Measurements from ENCODE around the gene GSC2.

Gene GSC2

GRCh38 chr22:19139974-19140373 lies 10.1 kb downstream of the GSC2 start:
- 93 to 94% methylated on average over 5 of the region's 5 CpGs for WGBS, 2 experiments
- Histone ChIP-seq H3K4me3 (ENCODE audit: insufficient read depth, low read depth, low read length) (no peak overlapping the region), H3K9me3 (ENCODE audit: control insufficient read depth, low read length) (no peaks in the 10 kb centered on the region), H3K4me1 (ENCODE audit: control insufficient read depth, insufficient read depth, low read length) (no peaks in the 10 kb centered on the region), H3K36me3 (ENCODE audit: control insufficient read depth, insufficient read depth, low read length) (peaks cover 12% of the 10 kb centered on the region), H3K27me3 (ENCODE audit: control insufficient read depth, insufficient read depth, low read length, poor library complexity, severe bottlenecking) (no peaks in the 10 kb centered on the region), H3K27ac (ENCODE audit: insufficient read depth, low read depth, low read length, poor library complexity, severe bottlenecking) (no peak overlapping the region)

GRCh38 chr22:19139001-19139356 lies 11.1 kb downstream of the GSC2 start:
- no peak overlapping the region for H3K4me3 ChIP-seq (ENCODE audit: insufficient read depth, low read depth, low read length)
- H3K36me3 ChIP-seq (ENCODE audit: control insufficient read depth, insufficient read depth, low read length), result peaks cover 12% of the 10 kb centered on the region
- 94 to 96% methylated on average over 9 of the region's 9 CpGs for WGBS, 2 experiments
- no peaks in the 10 kb centered on the region for H3K9me3 ChIP-seq (ENCODE audit: control insufficient read depth, low read length)
- H3K4me1 ChIP-seq (ENCODE audit: control insufficient read depth, insufficient read depth, low read length), result no peaks in the 10 kb centered on the region
- H3K27ac ChIP-seq (ENCODE audit: insufficient read depth, low read depth, low read length, poor library complexity, severe bottlenecking), result no peak overlapping the region
- H3K27me3 ChIP-seq (ENCODE audit: control insufficient read depth, insufficient read depth, low read length, poor library complexity, severe bottlenecking), result no peaks in the 10 kb centered on the region

- H3K36me3 ChIP-seq (ENCODE audit: control insufficient read depth, insufficient read depth, low read length), result peaks cover 12% of the 10 kb centered on the region
- WGBS, 2 experiments, result 92 to 93% methylated on average over 15 of the region's 15 CpGs
- no peak overlapping the region for H3K27ac ChIP-seq (ENCODE audit: insufficient read depth, low read depth, low read length, poor library complexity, severe bottlenecking)
- H3K9me3 ChIP-seq (ENCODE audit: control insufficient read depth, low read length), result no peaks in the 10 kb centered on the region
- H3K27me3 ChIP-seq (ENCODE audit: control insufficient read depth, insufficient read depth, low read length, poor library complexity, severe bottlenecking), result no peaks in the 10 kb centered on the region
- H3K4me3 ChIP-seq (ENCODE audit: insufficient read depth, low read depth, low read length), result no peak overlapping the region
- H3K4me1 ChIP-seq (ENCODE audit: control insufficient read depth, insufficient read depth, low read length), result no peaks in the 10 kb centered on the region
Measured at GRCh38 chr22:19138217-19139000, 11.7 kb downstream of the GSC2 start.

- Histone ChIP-seq H3K4me1 (ENCODE audit: control insufficient read depth, insufficient read depth, low read length) (no peaks in the 10 kb centered on the region), H3K4me3 (ENCODE audit: insufficient read depth, low read depth, low read length) (no peak overlapping the region), H3K27ac (ENCODE audit: insufficient read depth, low read depth, low read length, poor library complexity, severe bottlenecking) (no peak overlapping the region), H3K27me3 (ENCODE audit: control insufficient read depth, insufficient read depth, low read length, poor library complexity, severe bottlenecking) (no peaks in the 10 kb centered on the region), H3K9me3 (ENCODE audit: control insufficient read depth, low read length) (no peaks in the 10 kb centered on the region), H3K36me3 (ENCODE audit: control insufficient read depth, insufficient read depth, low read length) (peaks cover 12% of the 10 kb centered on the region)
- 93 to 96% methylated on average over 11 of the region's 11 CpGs for WGBS, 2 experiments
Measured at GRCh38 chr22:19137384-19138216, 12.5 kb downstream of the GSC2 start.

- no peaks in the 10 kb centered on the region for H3K4me1 ChIP-seq (ENCODE audit: control insufficient read depth, insufficient read depth, low read length)
- H3K9me3 ChIP-seq (ENCODE audit: control insufficient read depth, low read length), result no peaks in the 10 kb centered on the region
- H3K4me3 ChIP-seq (ENCODE audit: insufficient read depth, low read depth, low read length), result no peak overlapping the region
- H3K36me3 ChIP-seq (ENCODE audit: control insufficient read depth, insufficient read depth, low read length), result peaks cover 12% of the 10 kb centered on the region
- no peaks in the 10 kb centered on the region for H3K27me3 ChIP-seq (ENCODE audit: control insufficient read depth, insufficient read depth, low read length, poor library complexity, severe bottlenecking)
- no peak overlapping the region for H3K27ac ChIP-seq (ENCODE audit: insufficient read depth, low read depth, low read length, poor library complexity, severe bottlenecking)
- WGBS, 2 experiments, result 93 to 94% methylated on average over 10 of the region's 10 CpGs
Measured at GRCh38 chr22:19136915-19137314, 13.2 kb downstream of the GSC2 start.

GRCh38 chr22:19134874-19135273 lies 15.2 kb downstream of the GSC2 start:
- Histone ChIP-seq H3K27ac (ENCODE audit: insufficient read depth, low read depth, low read length, poor library complexity, severe bottlenecking) (no peak overlapping the region), H3K9me3 (ENCODE audit: control insufficient read depth, low read length) (no peaks in the 10 kb centered on the region), H3K27me3 (ENCODE audit: control insufficient read depth, insufficient read depth, low read length, poor library complexity, severe bottlenecking) (no peaks in the 10 kb centered on the region), H3K36me3 (ENCODE audit: control insufficient read depth, insufficient read depth, low read length) (peaks cover 7% of the 10 kb centered on the region), H3K4me3 (ENCODE audit: insufficient read depth, low read depth, low read length) (no peak overlapping the region), H3K4me1 (ENCODE audit: control insufficient read depth, insufficient read depth, low read length) (no peaks in the 10 kb centered on the region)
- 94 to 95% methylated on average over 18 of the region's 18 CpGs for WGBS, 2 experiments

- Histone ChIP-seq H3K9me3 (ENCODE audit: control insufficient read depth, low read length) (no peaks in the 10 kb centered on the region), H3K4me1 (ENCODE audit: control insufficient read depth, insufficient read depth, low read length) (no peaks in the 10 kb centered on the region), H3K27ac (ENCODE audit: insufficient read depth, low read depth, low read length, poor library complexity, severe bottlenecking) (no peak overlapping the region), H3K4me3 (ENCODE audit: insufficient read depth, low read depth, low read length) (no peak overlapping the region), H3K36me3 (ENCODE audit: control insufficient read depth, insufficient read depth, low read length) (peaks cover 3% of the 10 kb centered on the region), H3K27me3 (ENCODE audit: control insufficient read depth, insufficient read depth, low read length, poor library complexity, severe bottlenecking) (no peaks in the 10 kb centered on the region)
- WGBS, 2 experiments, result 93 to 95% methylated on average over 21 of the region's 21 CpGs
Measured at GRCh38 chr22:19134176-19134831, 15.8 kb downstream of the GSC2 start.

- Histone ChIP-seq H3K9me3 (ENCODE audit: control insufficient read depth, low read length) (no peaks in the 10 kb centered on the region), H3K4me3 (ENCODE audit: insufficient read depth, low read depth, low read length) (no peak overlapping the region), H3K36me3 (ENCODE audit: control insufficient read depth, insufficient read depth, low read length) (no peaks in the 10 kb centered on the region), H3K27me3 (ENCODE audit: control insufficient read depth, insufficient read depth, low read length, poor library complexity, severe bottlenecking) (no peaks in the 10 kb centered on the region), H3K27ac (ENCODE audit: insufficient read depth, low read depth, low read length, poor library complexity, severe bottlenecking) (no peak overlapping the region), H3K4me1 (ENCODE audit: control insufficient read depth, insufficient read depth, low read length) (no peaks in the 10 kb centered on the region)
- 95 to 96% methylated on average over 13 of the region's 13 CpGs for WGBS, 2 experiments
Measured at GRCh38 chr22:19133561-19133960, 16.5 kb downstream of the GSC2 start.

GRCh38 chr22:19132693-19133400 lies 17.2 kb downstream of the GSC2 start:
- WGBS, 2 experiments, result 95% methylated on average over 9 of the region's 9 CpGs

More at GRCh38 chr22:19132693-19133400, 17.2 kb downstream of the GSC2 start:
- Histone ChIP-seq H3K9me3 (ENCODE audit: control insufficient read depth, low read length) (no peaks in the 10 kb centered on the region), H3K36me3 (ENCODE audit: control insufficient read depth, insufficient read depth, low read length) (no peaks in the 10 kb centered on the region), H3K27me3 (ENCODE audit: control insufficient read depth, insufficient read depth, low read length, poor library complexity, severe bottlenecking) (no peaks in the 10 kb centered on the region), H3K4me3 (ENCODE audit: insufficient read depth, low read depth, low read length) (no peak overlapping the region), H3K27ac (ENCODE audit: insufficient read depth, low read depth, low read length, poor library complexity, severe bottlenecking) (no peak overlapping the region), H3K4me1 (ENCODE audit: control insufficient read depth, insufficient read depth, low read length) (no peaks in the 10 kb centered on the region)

Data from ectodermal cell (in vitro differentiated cells).